ENCODE data around the gene WHAMM. TPM values are rescaled to one million over a fixed set of nuclear protein-coding genes. Genes with fewer than 3 reads are reported as not detected.

WHAMM gene
- total RNA-seq, 1 donor from 2014 or later, result 5.4 TPM

Other genes starting within 250 kb of the WHAMM start
- 3.8 and 5.5 TPM in 2 replicates for gene CPEB1, start 162.3 kb upstream of the WHAMM start, total RNA-seq
- 0.54 and 0.75 TPM in 2 replicates for gene AP3B2, start 99.8 kb upstream of the WHAMM start, total RNA-seq
- 0.13 TPM in 1 of 2 replicates, not detected in the other for gene FSD2, start 3.6 kb upstream of the WHAMM start, total RNA-seq
- 56.4 and 59.6 TPM in 2 replicates for gene HOMER2, start 143.1 kb downstream of the WHAMM start, total RNA-seq
- gene RAMAC, start 176.6 kb downstream of the WHAMM start, total RNA-seq, result 37.2 and 39.2 TPM in 2 replicates
- gene C15orf40, start 202.0 kb downstream of the WHAMM start, total RNA-seq, result 9.9 and 21.2 TPM in 2 replicates